ENCODE data around the gene SCUBE1. TPM values are rescaled to one million over a fixed set of nuclear protein-coding genes. Genes with fewer than 3 reads are reported as not detected.

Gene SCUBE1
- total and polyA plus RNA-seq, 2 of the 8 experiments (the other 6 are each of a cell fraction or from before 2014, with no cell fraction given) = 2.3 to 4.9 TPM

- no peak for TF ChIP-seq EZH2 (IDR thresholded peaks at IDR 0.05; ENCODE audit: low read depth, low read length, severe bottlenecking)
- no peak for TF ChIP-seq E2F6 (IDR thresholded peaks at IDR 0.05)
- TF ChIP-seq SRF (IDR thresholded peaks at IDR 0.05; ENCODE audit: low read depth, low read length) = no peak
Observed at GRCh38 chr22:43241699-43242386, 101.3 kb downstream of the SCUBE1 start (continued).
